Stimulated activated CD4-positive, alpha-beta T cell treated with anti-CD3 and anti-CD28 coated beads, Interleukin-12 subunit alpha, Interleukin-12 subunit beta, amount 100 ng/mL, for 24 hours (primary cell): ENCODE measurements around the gene NPPB.

Experiments used
- DNase-seq, 2 experiments: peaks; one replicate each; pipeline ENCODE4 v3.0.0-alpha.2; 2020; ENCODE audit warnings: low read depth in 2 of 2

NPPB gene

DNA sequence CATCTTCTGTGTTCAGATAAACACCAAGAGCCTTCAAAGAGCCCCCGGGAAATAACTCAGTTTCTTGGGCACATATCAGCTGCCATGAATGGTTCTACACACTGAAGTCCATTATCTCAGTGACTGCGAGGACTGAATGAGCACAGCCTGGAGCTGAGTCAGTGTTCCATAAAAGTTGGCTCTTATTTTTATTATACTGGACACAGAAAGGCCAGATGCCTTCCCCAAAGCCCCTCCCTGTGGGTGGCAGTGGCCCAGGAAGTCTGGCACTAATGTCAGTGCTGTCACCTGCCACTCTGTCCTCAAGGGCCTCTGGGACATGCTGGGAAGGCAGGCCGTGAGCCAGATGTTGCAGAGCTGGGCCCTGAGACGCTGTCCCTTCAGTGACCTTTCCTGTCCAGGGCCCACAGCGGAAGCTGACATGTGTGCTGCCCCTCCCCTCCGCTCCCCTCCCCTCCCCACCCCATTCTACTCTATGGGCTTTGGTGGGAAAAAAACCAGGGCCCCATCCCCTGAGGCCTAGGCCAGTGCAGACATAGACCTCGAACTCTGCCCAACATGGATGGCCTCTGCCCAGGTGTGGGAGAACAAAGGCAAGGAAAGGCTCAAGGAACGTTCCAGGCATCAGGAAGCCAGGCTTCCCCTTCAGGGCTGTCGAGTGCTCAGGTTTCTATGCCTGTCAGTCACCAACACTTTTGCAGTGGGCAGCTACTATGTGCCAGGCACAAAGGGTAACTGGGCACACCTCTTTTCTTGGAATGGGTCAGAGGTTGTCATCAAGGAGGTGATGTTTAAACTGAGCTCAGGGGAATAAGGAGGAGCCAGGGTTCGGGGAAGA, 22.4 kb upstream of the NPPB start:
- no peak for DNase-seq

DNA sequence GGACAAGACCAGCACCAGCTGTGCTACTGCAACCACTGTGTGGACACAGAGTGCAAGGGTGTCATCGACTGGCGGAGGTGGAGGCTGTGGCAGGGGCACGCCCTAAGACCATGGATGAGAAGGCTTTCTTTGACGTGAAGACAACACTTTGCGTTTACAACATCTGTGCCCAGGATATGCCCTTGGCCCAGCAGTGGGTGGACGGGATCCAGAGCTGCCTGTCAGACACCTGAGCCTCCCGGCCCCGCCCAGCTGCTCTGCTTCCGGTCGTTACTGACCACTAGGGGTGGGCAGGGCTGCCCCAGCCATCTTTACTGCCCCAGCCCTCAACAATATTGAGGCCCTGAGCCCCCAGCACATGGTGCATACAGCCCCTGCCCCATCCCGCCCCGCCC, 21.4 kb upstream of the NPPB start:
- no peak for DNase-seq

DNA sequence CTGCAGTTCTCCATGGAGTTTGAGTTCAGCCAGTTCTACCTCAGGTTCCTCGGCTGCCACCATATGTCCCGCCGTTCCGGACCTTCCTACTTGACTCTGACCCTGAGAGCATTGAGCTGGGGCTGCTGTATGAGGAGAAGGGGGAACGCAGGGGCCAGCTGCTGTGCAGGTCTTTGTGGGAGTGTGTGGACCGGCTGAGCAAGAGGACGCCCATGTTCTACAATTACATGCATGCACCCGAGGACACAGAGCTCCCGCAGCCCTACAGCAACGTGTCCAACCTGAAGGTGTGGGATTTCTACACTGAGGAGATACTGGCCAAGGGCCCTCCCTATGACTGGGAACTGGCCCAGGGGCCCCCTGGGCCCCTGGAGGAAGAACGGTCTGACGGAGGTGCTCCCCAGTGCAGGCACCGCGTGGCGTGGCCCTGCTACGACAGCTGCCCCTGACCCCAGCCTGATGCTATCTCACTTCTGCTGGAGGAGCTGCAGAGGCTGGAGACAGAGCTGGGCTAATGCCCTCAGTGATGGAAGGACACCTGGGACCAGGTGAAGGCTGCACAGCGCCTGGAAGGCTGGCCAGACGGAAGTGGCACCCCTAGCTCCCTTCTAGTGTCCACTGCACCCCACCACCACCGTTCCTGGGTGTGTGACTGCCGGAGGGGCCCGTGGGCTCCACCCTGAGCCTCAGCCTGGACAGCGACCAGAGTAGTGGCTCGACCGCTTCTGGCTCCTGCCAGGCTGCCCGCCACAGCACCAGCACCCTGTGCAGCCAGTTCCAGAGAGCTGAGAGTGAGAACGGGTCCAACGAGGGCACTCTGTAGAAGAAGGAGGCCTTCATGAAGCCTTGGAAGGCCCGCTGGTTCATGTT, 20.8 kb upstream of the NPPB start:
- DNase-seq: no peak

DNA sequence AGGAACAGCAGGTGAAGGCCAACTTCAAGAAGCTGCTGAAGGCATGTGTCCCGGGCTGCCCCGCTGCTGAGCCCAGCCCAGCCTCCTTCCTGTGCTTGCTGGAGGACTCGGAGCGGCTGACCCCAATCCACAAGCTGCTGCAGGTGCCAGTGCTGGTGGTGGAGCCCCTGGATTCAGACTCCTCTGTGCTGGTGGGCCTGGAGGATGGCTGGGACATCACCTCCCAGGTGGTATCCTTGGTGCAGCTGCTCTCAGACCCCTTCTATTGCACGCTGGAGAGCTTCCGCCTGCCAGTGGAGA, 20.1 kb upstream of the NPPB start:
- no peak for DNase-seq

DNA sequence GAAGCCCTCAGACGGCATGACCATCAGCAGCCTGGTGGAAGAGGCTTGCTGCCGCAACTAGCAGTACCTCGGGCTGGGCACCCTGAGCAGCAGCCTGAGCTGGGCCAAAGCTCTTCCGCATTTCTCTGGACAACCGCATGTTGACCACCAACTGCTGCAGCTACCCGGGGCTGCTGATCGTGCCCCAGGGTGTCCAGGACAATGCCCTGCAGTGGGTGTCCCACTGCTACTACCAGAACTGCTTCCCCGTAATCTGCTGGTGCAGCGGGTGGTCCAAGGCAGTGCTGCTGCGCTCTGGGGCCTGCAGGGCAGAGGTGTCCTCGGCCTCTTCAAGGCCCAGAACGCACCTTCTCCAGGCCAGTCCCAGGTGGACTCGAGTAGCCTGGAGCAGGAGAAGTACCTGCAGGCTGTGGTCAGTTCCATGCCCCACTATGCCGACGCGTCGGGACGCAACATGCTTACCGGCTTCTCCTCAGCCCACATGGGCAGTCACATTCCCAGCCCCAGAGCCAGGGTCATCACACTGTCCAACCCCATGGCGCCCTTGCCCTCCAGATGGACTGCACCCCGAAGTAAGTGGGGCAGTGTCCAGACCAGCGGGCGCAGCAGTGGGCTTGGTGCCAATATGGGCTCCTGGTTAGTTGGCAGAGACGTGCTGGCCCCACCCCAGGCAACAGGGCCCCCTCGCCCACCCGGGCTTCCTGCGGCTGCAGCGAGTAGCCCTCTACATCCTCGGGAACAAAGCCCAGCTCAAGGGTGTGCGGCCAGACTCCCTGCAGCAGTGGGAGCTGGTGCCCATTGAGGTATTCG, 19.5 kb upstream of the NPPB start:
- no peak for DNase-seq

DNA sequence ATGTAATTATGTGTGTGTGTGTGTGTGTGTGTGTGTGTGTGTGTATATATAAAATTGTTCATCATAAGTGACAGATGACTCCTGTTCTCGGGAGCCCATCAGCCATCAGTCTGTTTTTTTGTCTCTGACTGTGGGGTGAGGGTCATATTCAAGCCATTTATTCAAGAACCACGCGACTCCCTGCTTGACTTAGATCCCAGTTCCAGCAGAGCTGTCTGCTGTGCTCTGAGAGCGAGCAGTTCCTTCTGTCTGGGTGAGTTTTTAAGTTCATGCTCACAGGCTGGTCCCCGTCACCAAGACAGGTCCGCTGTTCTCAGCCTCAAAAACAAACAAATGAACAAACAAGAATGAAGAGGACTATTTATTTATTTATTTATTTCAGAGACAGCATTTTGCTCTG, 18.3 kb upstream of the NPPB start:
- DNase-seq: no peak

DNA sequence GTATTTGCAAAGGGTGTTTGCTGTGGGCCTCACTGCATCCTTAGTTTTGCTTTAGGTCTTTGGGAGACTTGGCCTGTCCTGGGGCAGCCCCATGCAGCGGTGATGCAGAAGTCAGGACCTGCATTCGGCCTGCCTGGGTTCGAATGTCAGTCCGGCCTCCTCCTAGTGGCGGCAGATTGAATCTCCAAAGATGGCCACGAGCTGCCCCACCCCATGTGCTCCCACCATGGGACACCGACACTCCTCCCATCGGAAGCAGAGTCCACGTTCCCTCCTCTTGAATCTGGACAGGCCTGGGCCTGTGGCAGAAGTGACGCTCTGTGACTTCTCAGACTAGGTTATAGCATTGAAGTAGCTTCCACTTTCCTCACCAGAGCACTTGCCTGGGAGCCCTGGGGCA, 16.3 kb upstream of the NPPB start:
- no peak for DNase-seq

DNA sequence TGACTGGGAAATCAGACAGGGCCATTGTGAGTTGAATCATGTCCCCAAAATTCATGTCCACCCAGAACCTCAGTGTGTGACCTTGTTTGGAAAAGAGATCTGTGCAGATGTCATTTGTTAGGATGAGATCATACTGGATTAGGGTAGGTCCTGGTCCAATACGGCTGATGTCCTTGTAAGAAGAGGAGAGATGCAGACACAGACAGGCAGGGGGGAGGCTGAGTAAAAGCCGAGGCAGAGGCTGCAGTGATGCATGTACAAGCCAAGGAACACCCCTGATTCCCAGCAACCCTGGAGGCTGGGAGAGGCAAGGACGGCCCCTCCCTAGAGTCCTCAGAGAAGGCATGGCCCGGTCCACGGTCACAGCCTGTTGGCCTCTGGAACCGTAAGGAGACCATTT, 15.9 kb upstream of the NPPB start:
- DNase-seq: no peak

DNA sequence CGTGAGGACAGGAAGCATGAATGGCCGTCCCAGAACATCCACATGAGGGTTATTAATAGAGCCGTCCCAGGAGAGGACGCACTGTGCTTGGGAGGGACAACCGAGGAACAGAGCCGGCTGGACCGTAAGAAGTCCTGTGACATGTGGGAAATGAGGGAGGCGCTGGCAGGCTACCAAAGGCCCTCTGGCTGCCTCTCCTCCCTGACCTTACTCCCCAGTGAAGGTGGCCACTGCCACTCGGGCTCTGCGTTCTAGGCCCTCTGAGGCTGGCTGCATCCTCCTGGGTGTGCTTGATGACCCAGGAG, 15.5 kb upstream of the NPPB start:
- no peak for DNase-seq

DNA sequence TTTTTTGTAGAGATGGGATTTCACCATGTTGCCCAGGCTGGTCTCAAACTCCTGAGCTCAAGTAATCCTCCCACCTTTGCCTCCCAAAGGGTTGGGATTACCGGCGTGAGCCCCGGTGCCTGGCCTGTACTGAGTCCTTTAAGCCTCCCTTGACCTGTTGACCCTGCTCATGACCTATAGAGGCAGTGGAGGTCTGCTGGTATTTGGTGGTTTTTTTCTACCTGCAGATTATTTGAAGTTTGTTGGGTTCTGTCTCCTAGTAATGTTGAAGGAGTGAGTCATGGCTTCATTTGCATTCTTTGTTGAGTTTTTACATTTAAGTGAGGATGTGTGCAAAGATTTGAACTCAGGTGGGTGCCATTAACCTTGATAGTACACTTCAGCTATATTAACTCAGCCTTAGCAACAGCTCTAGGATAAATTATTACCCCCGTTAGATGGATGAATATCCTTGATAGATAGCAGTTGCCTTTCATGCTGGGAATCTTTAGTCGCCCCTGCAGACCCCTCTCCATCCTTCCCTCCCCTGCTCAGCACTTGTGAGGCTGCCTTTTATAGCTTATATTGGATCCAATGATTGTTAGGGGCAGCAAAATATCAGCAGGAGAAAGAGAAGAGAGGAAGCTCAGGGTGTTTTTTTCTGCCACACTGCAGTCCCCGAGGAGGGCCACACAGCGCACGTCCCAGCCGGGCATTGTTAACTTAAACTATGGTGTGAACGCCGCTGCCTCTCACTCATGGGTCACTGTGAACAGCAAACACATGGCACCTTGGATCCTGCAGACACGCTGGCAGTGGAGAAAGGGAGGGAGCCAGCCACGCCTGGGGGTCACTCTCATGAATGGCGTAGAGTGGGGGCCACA, 14.9 kb upstream of the NPPB start:
- DNase-seq: no peak

DNA sequence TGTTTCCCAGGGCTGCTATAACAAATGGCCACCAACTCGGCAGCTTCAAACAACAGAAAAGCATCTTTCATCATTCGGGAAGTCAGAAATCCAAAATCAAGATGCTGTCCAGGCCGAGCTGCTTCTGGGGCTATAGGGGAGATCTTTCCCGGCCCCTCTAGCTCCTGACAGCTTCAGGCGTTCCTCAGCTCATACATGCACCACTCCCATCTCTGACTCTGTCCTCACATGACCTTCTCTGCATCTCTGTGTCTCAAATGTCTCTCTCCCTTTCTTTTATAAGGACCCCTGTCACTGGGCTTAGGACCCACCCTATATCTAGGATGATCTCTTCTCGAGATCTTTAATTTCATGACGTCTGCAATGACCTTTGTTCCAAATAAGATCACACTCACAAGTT, 13.8 kb upstream of the NPPB start:
- no peak for DNase-seq

DNA sequence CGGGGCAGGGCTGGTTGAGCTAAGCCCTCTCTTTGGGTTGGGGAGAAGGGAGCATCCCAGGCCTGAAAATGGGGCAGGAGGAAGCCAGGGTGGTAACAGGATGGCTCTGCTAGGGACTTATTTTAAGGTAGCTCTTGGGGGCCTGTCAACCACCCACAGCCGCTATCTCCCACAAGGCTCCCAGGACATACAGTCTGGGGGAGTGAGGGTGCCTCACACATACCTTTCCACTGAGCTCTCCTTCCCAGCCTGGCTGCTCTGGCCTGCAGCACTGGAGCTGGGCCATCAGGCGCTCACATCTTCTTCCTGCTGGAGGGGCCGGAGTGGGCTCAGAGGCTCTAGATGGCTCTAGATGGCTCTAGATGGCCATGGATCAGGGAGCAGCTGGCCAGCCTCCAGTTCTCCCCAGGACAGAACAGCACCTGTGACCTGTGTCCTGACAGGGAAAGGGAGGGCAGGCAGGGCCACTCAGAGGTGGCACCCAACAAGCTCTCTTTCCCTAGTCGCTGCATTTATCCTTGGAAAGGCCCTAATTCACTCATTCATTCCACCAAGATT, 11.0 kb upstream of the NPPB start:
- no peak for DNase-seq

DNA sequence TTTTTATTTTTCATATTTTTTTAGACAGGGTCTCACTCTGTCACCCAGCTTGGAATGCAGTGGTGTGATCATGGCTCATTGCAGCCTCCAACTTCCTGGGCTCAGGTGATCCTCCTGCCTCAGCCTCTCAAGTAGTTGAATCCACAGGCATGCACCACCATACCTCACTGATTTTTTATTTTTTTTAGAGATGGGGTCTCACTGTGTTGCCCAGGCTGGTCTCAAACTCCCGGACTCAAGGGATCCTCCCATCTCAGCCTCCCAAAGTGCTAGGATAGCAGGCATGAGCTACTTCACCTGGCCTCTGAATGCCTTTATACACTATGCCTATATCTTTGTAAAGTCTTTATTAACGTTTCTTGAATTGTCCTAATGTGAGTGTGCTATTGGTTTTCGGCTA, 10.4 kb upstream of the NPPB start:
- no peak for DNase-seq

DNA sequence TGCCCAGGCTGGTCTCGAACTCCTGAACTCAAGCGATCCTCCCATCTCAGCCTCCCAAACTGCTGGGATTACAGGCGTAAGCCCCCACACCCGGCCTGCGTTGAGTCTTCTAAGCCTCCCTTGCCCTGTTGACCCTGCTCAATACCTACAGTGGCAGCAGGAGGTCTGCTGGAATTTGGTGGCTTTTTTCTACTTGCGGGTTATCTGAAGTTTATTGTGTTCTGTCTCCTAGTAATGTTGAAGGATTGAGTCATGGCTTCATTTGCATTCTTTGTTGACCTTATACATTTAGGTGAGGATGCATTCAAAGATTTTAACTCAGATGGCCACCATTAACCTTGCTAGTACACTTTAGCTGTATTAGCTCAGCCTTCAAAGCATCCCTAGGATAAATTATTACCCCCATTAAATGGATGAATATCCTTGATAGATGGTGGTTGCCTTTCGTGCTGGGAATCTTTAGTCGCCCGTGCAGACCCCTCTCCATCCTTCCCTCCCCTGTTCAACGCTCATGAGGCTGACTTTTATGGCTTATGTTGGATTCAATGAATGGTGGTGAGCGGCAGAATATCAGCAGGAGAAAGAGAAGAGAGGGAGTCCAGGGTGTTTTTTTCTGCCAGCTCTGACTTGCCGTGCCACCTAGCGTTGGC, 9.7 kb upstream of the NPPB start:
- DNase-seq: no peak

DNA sequence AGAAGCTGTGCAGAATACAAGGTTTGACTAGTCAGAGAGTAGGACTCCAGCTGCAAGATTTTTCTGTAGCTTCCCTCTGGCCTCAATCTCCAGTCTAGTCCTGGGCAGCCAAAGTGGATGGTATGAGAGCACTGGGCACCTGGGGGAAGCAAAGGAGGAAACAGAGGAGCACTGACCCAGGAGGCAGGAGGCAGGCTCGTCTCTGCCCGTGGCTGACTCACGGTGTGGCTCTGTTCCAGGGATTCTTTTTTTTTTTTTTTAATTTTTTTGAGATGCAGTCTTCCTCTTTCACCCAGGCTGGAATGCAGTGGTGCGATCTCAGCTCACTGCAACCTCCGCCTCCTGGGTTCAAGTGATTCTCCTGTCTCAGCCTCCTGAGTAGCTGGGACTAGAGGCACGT, 4.1 kb upstream of the NPPB start:
- DNase-seq: no peak

DNA sequence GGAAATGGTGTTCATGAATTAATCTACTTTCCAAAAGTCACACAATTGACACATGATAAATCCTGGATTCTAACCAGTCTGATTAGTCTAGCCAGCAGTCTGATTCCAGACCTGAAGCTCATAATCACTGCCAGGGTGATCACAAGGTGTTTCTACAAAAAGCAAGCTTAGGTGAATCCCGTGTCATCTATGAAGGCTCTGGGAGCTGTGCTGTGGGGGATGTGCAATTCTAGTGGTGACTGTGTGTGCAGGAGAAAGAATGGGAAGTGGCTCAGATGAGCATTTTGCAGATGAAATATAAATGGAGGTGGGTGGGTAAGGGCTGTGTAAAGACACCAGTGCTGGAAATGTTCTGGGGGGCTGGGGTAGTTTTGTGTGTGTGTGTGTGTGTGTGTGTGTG, 1.8 kb upstream of the NPPB start:
- no peak for DNase-seq

DNA sequence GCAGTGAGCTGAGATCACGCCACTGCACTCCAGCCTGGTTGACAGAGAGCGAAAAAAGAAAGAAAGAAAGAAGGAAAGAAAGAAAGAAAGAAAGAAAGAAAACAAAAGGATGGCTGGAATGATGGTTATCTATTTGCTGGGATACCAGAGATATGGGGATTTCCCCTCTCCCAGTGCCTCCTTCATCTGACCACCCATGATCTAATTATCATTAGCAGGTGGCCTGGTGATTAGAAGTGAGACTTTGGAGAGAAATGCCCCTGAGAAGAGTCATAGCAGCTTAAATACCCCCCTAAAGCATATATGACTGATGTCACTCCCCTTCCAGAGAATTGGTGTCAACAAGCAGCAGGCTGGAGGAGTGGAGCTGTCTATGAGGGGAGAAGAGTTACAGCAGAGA, 1.3 kb upstream of the NPPB start:
- DNase-seq: no peak

DNA sequence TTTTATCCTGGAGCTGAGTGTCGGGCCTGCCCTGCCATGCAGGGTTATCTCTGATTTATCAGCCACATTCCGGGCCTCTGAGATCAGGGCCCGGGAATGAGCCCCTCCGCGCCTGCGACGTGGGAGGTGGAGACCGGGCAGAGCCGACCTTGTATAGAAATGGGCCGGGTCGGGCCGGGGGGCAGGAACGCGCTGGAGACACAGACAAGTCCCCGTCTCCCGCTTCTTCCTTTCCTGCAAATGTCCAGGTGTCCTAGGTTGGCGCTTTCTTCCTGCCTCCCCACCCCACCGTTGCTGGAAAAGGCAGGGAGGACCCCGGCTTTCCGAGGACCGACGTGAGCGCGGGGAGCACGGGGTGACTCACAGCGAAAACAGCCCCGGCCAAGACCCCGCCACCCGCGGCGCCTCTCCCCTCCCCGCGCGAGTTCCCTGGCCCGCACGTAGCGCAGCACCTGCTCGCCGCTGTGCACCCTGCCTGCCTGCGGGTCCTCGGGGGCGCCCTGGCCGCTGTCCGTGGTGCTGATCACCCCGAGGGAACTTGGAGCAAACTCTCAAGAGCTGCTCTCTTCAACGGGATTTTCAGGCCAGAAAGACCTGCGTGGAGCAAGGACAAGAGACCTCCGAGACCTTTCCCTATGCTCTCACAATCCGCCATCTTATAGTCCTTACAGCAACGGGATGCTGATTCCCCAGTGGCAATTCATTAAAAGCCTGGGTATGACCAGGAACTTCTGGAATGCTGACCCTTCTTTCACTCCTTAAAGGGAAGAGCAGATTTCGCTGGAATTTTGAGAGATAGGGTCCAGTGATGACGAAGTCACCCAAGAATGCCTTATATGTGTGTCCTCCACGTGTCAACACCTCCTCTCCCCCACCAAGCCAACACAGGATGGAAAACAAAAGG, 475 bp upstream of the NPPB start:
- peak; percentile 14 to 45 for DNase-seq

DNA sequence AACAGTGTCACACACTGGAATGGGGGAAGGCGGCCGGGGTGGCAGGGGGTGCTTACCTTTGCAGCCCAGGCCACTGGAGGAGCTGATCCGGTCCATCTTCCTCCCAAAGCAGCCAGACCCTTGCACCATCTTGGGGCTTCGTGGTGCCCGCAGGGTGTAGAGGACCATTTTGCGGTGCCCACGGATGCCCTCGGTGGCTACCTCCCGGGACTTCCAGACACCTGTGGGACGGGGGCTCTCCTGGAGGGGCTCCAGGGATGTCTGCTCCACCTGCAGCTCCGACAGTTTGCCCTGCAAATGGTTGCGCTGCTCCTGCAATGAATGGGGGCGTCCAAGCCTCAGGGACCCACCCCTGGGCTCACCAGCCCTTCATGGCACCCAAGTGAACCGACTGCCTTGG, 587 bp downstream of the NPPB start:
- DNase-seq: no peak
